Choroid plexus epithelial cell (primary cell): ENCODE data around the gene ABCB11.

ENCODE experiments used
- DNase-seq: peaks from one replicate; pipeline ENCODE4 v3.0.0-alpha.2; 2010; ENCODE audit warnings: low read depth
- H3K4me3 ChIP-seq: 2 replicates; pipeline ENCODE4 v1.5.1; 2011; ENCODE audit warnings: low read depth, mild to moderate bottlenecking, control low read depth, low read length, moderate library complexity
- TF ChIP-seq, protein P1 (sequence below): conservative IDR thresholded peaks from 2 replicates; pipeline ENCODE4 v1.5.1; 2011; ENCODE audit warnings: low read depth, mild to moderate bottlenecking, control low read depth, inconsistent platforms, low read length, moderate library complexity

ABCB11 gene

DNA sequence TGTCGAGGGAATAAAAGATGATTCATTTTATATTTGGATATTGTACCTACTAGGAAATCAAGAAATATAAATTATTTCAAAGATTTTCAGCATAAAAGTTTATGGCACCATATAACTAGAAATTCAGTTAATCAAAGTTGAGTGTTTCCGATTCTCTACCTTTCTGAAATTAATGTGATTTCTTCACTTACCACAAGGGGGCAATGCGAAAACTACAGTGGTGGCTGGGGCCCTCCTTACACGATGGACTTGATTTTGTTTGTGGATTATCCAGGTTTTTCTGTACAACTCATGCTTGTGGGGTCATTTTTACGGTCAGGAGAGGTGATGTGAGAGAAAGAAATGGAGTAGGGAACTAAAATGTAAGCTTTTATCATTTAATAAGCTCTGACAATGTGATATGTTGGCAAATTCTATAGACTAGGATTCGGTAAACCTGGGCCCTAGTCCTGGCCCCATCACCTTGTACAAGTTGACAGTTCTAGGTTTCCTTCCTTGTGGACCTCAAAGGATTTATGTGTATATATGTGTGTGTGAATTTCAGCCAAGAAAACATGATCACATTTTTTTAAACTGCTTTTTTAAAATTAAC lies 82.4 kb downstream of the ABCB11 start:
- no peak overlapping the region for H3K4me3 ChIP-seq
- TF ChIP-seq, protein P1, sequence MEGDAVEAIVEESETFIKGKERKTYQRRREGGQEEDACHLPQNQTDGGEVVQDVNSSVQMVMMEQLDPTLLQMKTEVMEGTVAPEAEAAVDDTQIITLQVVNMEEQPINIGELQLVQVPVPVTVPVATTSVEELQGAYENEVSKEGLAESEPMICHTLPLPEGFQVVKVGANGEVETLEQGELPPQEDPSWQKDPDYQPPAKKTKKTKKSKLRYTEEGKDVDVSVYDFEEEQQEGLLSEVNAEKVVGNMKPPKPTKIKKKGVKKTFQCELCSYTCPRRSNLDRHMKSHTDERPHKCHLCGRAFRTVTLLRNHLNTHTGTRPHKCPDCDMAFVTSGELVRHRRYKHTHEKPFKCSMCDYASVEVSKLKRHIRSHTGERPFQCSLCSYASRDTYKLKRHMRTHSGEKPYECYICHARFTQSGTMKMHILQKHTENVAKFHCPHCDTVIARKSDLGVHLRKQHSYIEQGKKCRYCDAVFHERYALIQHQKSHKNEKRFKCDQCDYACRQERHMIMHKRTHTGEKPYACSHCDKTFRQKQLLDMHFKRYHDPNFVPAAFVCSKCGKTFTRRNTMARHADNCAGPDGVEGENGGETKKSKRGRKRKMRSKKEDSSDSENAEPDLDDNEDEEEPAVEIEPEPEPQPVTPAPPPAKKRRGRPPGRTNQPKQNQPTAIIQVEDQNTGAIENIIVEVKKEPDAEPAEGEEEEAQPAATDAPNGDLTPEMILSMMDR, result peak; percentile 74
- DNase-seq, result peak; percentile 46

DNA sequence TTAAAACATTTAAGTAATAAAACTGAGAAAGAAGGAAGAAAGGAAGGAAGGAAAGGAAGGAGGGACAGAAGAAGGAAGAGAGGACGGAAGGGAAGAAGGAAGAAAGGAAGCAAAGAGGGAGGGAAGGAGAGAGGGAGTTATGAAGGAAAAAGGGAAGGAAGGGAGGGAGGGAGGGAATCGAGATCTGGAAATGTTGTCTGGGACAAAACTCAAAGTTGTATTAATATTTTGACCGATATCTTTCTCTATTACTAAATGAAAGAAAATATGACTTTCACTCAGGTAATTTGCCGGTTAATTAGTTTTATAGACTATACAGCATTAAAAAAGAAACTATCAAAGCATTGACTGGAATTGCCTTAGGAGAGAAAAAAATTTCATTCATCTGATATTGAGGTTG lies 85.6 kb downstream of the ABCB11 start:
- DNase-seq, result no peak
- no peak overlapping the region for H3K4me3 ChIP-seq
- TF ChIP-seq, protein P1, result no peak

DNA sequence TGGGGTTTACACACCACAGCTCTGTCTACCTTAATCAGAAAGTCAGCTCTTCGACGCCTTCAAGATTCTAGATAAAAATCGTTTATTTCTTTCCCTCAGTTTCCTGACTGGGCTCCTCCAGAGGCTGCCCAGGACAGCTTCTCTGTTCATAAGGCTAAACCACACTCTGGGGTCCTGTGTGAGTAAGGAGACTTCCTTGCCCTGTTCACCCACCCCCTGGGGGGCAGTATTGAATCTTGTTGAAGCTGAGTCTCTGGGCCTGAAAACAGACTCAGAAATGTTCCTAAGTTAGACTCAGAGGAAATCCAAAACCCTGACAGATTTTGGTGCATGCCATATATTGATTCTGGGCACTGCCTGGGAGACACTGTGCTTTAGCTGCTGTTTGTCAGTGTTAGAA lies 87.1 kb downstream of the ABCB11 start:
- no peak for DNase-seq
- TF ChIP-seq, protein P1, result no peak
- H3K4me3 ChIP-seq, result no peak overlapping the region

DNA sequence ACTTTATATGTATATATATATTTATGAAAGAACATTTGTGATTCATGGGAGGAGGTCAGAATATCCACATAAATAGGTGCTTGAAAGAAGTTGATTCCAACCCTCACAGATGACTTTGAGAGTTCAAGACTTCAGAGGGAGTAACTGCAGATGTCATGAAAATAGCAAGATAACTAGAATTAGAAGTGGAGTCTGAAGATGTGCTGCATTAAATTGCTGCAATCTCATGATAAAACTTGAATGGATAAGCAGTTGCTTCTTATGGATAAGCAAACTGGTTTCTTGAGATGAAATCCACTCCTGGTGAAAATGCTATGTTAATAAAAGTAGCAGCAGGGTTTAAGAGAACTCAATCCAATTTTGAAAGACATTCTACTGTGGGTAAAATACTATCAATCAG lies 89.8 kb downstream of the ABCB11 start:
- H3K4me3 ChIP-seq, result no peak overlapping the region
- TF ChIP-seq, protein P1, result no peak
- DNase-seq, result no peak

DNA sequence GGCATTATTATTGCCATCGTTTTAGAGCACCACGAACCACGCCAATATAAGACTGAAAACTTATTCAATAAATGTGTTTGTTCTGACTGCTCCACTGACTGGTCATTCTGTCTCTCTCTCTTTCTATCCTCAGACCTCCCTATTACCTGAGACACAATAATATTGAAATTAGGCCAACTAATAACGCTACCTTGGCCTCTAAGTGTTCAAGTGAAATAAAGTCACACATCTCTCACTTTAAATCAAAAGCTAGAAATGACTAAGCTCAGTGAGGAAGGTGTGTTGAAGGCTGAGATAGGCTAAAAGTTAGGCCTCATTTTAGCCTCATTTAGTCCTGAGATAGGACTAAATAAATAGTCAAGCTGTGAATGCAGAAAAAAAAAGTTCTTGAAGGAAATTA lies 91.2 kb downstream of the ABCB11 start:
- DNase-seq, result no peak
- TF ChIP-seq, protein P1, result no peak
- H3K4me3 ChIP-seq, result no peak overlapping the region

DNA sequence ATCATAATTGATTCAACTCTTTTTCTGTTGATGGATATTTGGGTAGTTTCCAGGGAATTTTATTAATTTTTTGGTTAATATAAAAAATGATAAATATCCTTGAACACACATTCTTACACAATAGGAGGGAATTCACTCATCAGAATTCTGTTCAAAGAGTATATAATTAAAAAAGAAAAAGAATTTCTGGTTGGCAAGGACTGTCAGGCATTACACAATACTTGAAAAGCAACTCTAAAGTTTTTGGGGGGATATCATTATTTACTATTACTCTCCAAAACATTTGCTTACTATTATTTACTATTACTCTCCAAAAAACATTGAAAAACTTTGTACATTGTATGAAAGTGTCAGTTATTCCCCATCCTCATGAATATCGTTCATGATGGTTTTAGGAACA lies 92.1 kb downstream of the ABCB11 start:
- DNase-seq, result no peak
- TF ChIP-seq, protein P1, result no peak
- H3K4me3 ChIP-seq, result no peak overlapping the region

- TF ChIP-seq, protein P1, result no peak
- peak; percentile 87 for DNase-seq
- H3K4me3 ChIP-seq, result no peak overlapping the region
Measured at GRCh38 chr2:168935810-168936581, 95.1 kb downstream of the ABCB11 start.
